PFSK-1 (cell line): ENCODE measurements around the gene INAVA.

Experiments used
- FOXP2 ChIP-seq: optimal IDR thresholded peaks from 2 replicates; pipeline ENCODE3; 2011; ENCODE audit warnings: borderline replicate concordance, control low read depth, inconsistent platforms; ENCODE audit not compliant: insufficient read depth; ENCODE audit errors: extremely low read length, extremely low read depth
- POLR2AphosphoS5 ChIP-seq: IDR thresholded peaks from 2 replicates; pipeline ENCODE4 v1.6.1; 2012; ENCODE audit warnings: low read depth, mild to moderate bottlenecking, control low read depth, low read length, moderate library complexity
- REST ChIP-seq, 2 experiments: IDR thresholded peaks; 2 replicates each; pipeline versions ENCODE4 v1.6.1 to v1.8.0; 2011 to 2012; ENCODE audit warnings: low read depth in 2 of 2, low read length in 2 of 2, control low read depth in 1 of 2, inconsistent platforms in 1 of 2, mild to moderate bottlenecking in 1 of 2, moderate library complexity in 1 of 2; ENCODE audit not compliant: insufficient read depth in 1 of 2
- SIN3A ChIP-seq: IDR thresholded peaks from 2 replicates; pipeline ENCODE4 v1.6.1; 2012; ENCODE audit warnings: mild to moderate bottlenecking, low read length, moderate library complexity, borderline replicate concordance; ENCODE audit not compliant: insufficient read depth
- TAF1 ChIP-seq: IDR thresholded peaks from 2 replicates; pipeline ENCODE4 v1.6.1; 2012; ENCODE audit warnings: low read length, control low read depth, borderline replicate concordance; ENCODE audit not compliant: insufficient read depth

GRCh38 chr1:200880212-200880611, 14.5 kb upstream of the INAVA start:
- TF ChIP-seq POLR2AphosphoS5 (no peak), SIN3A (no peak), TAF1 (no peak), REST (IDR thresholded peaks at IDR 0.05; ENCODE audit: insufficient read depth in 1 of 2, low read depth in 2 of 2, low read length in 2 of 2) (no peak), FOXP2 (no peak)
